Measurements from ENCODE around the gene FRMD4B.
"Not testable (repeated sequence)": the region's sequence is repeated elsewhere in the genome, so short reads cannot be mapped to it uniquely, and the experiment has no call there.

The FRMD4B gene

DNA sequence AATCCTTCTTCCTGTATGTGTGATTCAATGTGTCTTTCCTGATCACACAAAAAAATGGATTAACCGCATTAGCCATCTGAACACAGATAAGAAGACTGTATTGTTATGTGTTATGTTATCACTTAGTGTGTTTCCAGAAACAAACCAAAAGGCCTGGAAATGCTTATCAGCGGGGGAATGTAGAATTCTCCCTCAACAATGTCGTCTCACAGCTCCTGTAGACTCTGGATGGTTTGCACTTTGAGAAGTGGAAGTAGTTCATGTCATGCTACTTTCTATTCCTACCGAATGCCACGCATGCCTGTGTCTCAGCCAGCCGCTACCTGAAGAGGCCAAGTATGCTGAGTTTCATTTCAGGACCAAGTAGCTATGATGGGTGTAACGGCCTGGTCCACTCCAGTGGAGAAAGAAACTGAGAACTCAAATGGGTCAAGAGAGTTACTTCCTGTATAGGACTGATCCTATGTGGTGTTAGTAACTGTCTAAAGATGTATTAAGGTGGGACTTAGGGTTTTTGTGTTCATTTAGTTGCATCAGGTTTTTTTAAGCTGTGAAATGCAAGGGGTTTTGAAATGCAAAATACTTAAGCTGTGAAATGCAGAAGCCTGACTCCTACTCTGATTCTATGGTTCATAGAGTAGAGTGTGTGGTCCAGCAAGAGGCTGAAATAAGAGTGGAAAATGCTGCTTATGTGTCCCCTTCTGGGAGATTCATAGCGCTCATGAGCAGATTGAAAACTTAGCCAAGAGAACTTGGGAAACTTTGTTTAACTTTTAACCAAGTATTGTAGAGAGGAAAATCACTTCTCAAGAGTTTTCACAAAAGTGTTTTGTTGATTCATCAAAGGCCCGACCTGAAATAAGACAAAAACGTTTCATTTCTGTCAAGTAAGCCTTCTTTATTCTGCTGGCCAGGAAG is 145.0 kb downstream of the FRMD4B start:
- H3K9ac ChIP-seq (ENCODE audit: low read depth in 1 of 2, low read length in 2 of 2), result no peak overlapping the region
- peaks cover 5 to 10% of the 10 kb centered on the region in 2 donors for H3K4me1 ChIP-seq (ENCODE audit: control insufficient read depth in 2 of 2, insufficient read depth in 2 of 2, low read length in 2 of 2)
- peaks cover 0 to 4% of the 10 kb centered on the region in 2 donors for H3K36me3 ChIP-seq (ENCODE audit: control insufficient read depth in 2 of 2, insufficient read depth in 2 of 2, low read length in 2 of 2)
- H3K27me3 ChIP-seq (ENCODE audit: control insufficient read depth in 2 of 2, insufficient read depth in 2 of 2, low read length in 2 of 2), result no peaks in the 10 kb centered on the region
- H3K4me3 ChIP-seq (ENCODE audit: low read length in 2 of 2), result no peak overlapping the region
- H3K9me3 ChIP-seq (ENCODE audit: control insufficient read depth in 2 of 2, low read length in 2 of 2), result no peaks in the 10 kb centered on the region
- H3K27ac ChIP-seq (ENCODE audit: low read depth in 2 of 2, low read length in 2 of 2), result no peak overlapping the region

DNA sequence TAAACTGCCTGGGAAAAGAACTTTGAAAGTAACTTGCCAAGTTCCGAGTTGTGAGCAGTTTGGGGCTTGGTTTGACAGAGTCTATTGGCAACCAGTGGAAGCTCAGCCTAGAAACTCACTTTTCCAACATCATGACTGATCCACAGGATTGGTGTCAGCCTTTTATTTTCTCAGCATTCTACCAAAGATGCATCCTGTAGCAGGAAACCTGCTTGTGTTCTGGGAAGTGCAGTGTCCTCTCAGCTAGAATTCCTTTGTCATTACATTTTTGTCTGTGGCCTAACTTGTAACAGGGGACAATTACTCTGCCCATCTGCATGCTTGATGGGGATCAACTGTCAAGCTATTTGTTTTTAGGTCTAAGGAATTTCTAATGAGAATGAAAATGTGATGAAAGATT is 146.8 kb downstream of the FRMD4B start:
- Histone ChIP-seq H3K27me3 (ENCODE audit: control insufficient read depth in 2 of 2, insufficient read depth in 2 of 2, low read length in 2 of 2) (no peaks in the 10 kb centered on the region), H3K9ac (ENCODE audit: low read depth in 1 of 2, low read length in 2 of 2) (no peak overlapping the region), H3K4me1 (ENCODE audit: control insufficient read depth in 2 of 2, insufficient read depth in 2 of 2, low read length in 2 of 2) (peaks cover 7 to 12% of the 10 kb centered on the region in 2 donors), H3K9me3 (ENCODE audit: control insufficient read depth in 2 of 2, low read length in 2 of 2) (no peaks in the 10 kb centered on the region), H3K4me3 (ENCODE audit: low read length in 2 of 2) (no peak overlapping the region), H3K36me3 (ENCODE audit: control insufficient read depth in 2 of 2, insufficient read depth in 2 of 2, low read length in 2 of 2) (peaks cover 0 to 4% of the 10 kb centered on the region in 2 donors), H3K27ac (ENCODE audit: low read depth in 2 of 2, low read length in 2 of 2) (no peak overlapping the region)

DNA sequence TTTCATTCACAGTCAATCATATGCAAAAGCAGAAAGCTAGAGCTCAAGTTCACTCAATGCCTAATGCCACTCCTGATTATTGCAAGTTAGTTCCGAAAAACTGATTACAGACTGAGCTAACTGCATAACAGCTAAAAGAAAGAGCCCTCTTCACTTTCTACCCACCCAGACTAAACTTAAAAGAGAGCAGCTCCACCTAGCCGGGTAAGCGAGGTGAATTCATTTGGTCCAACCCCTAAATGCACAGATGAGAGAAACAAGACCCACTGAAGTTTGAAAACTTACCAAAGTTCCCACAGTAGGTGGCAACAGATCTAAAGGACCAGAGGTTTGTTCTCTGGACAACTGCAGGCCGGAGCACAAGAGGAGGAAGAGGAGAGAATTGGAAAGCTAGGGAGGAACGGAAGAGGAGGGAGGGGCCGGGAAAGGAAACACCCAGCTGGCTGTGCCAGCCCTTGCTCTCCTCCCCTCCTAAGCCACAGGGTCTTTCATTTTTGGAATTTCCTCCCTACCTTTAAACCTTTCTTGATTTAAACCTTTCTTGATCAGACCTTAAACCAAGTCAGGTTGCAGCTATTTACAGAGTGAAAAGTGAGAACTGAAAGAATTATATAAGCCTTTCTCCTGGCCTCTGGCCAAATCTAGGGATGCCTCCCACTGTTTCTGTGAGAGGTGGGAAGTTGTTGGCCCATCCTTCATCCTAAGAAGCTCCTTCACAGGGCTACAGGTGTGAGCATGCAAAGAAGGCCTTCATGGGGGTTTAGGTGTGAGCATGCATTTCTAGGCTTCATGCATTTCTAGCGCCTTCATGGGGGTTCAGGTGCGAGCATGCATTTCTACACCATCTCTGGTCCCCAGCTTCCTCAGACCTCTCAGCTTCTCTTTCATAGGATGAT is 148.8 kb downstream of the FRMD4B start:
- peak overlapping the region; percentile 57 to 71 for H3K4me3 ChIP-seq (ENCODE audit: low read length in 2 of 2)

DNA sequence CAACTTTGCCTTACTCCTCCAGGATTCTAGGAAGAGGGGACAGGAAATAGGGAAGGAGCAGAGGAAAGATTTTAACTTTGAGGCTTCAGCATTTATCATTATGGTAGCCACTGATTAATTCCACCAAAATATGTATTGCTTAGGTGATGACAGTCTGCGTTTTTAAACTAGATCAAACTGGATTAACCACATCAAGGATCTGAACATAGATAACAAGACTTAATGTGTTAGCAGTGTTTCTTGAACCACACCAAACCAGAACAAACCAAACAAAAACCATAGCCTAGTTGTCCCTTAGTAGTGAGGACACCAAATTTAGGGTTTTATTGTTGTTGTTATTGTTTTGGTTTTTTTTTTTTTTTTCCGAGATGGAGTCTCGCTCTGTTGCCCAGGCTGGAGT is 150.0 kb downstream of the FRMD4B start:
- H3K36me3 ChIP-seq (ENCODE audit: control insufficient read depth in 2 of 2, insufficient read depth in 2 of 2, low read length in 2 of 2), result peaks cover 3 to 5% of the 10 kb centered on the region in 2 donors
- H3K9ac ChIP-seq (ENCODE audit: low read depth in 1 of 2, low read length in 2 of 2), result peak overlapping the region in 1 of 2 donors; percentile 24
- no peaks in the 10 kb centered on the region for H3K27me3 ChIP-seq (ENCODE audit: control insufficient read depth in 2 of 2, insufficient read depth in 2 of 2, low read length in 2 of 2)
- no peak overlapping the region for H3K4me3 ChIP-seq (ENCODE audit: low read length in 2 of 2)
- H3K9me3 ChIP-seq (ENCODE audit: control insufficient read depth in 2 of 2, low read length in 2 of 2), result no peaks in the 10 kb centered on the region
- no peak overlapping the region for H3K27ac ChIP-seq (ENCODE audit: low read depth in 2 of 2, low read length in 2 of 2)
- peaks cover 4 to 18% of the 10 kb centered on the region in 2 donors for H3K4me1 ChIP-seq (ENCODE audit: control insufficient read depth in 2 of 2, insufficient read depth in 2 of 2, low read length in 2 of 2)

More for the DNA sequence above, 148.8 kb downstream of the FRMD4B start:
- Histone ChIP-seq H3K27me3 (ENCODE audit: control insufficient read depth in 2 of 2, insufficient read depth in 2 of 2, low read length in 2 of 2) (no peaks in the 10 kb centered on the region), H3K9me3 (ENCODE audit: control insufficient read depth in 2 of 2, low read length in 2 of 2) (no peaks in the 10 kb centered on the region), H3K36me3 (ENCODE audit: control insufficient read depth in 2 of 2, insufficient read depth in 2 of 2, low read length in 2 of 2) (peaks cover 2 to 4% of the 10 kb centered on the region in 2 donors), H3K9ac (ENCODE audit: low read depth in 1 of 2, low read length in 2 of 2) (peak overlapping the region; percentile 27 to 61), H3K27ac (ENCODE audit: low read depth in 2 of 2, low read length in 2 of 2) (peak overlapping the region; percentile 49 to 57), H3K4me1 (ENCODE audit: control insufficient read depth in 2 of 2, insufficient read depth in 2 of 2, low read length in 2 of 2) (peaks cover 4 to 12% of the 10 kb centered on the region in 2 donors)

DNA sequence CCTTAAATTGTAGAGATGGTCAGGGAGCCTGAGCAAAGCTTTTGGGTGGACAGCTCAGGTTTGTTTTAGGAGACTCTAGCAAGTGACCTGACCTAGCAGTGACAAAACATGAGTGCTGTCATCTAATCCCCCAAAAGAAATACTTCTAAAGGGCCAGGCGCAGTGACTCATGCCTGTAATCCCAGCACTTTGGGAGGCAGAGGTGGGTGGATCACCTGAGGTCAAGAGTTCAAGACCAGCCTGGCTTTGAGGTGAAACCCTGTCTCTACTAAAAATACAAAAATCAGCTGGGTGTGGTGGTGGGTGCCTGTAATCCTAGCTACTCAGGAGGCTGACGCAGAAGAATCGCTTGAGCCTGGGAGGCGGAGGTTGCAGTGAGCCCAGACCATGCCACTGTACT is 150.7 kb downstream of the FRMD4B start:
- H3K27ac ChIP-seq (ENCODE audit: low read depth in 2 of 2, low read length in 2 of 2); H3K4me3 ChIP-seq (ENCODE audit: low read length in 2 of 2); H3K36me3 ChIP-seq (ENCODE audit: control insufficient read depth in 2 of 2, insufficient read depth in 2 of 2, low read length in 2 of 2); H3K9ac ChIP-seq (ENCODE audit: low read depth in 1 of 2, low read length in 2 of 2); H3K27me3 ChIP-seq (ENCODE audit: control insufficient read depth in 2 of 2, insufficient read depth in 2 of 2, low read length in 2 of 2); H3K9me3 ChIP-seq (ENCODE audit: control insufficient read depth in 2 of 2, low read length in 2 of 2): not testable (repeated sequence)
- peaks cover 4 to 18% of the 10 kb centered on the region in 2 donors for H3K4me1 ChIP-seq (ENCODE audit: control insufficient read depth in 2 of 2, insufficient read depth in 2 of 2, low read length in 2 of 2)

DNA sequence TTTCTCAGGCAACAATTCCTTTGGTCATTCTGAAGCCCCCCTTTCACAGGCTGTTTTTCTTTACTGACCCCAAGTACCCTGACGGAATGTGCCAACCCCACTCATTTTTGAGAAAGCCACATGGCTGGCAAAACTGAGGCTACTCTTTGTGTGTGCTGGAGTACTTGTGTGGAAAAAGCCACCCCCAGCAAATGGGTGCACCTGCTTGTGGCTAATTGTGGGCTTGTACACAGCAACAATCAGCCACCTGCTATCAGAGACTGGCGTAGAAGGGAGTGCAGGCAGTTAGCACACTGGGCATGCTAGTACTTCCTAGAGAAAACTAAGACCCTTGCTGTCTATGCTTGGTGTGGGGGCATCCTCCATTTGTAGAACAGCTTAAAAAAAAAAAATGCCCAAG is 153.4 kb downstream of the FRMD4B start:
- Histone ChIP-seq H3K27ac (ENCODE audit: low read depth in 2 of 2, low read length in 2 of 2) (no peak overlapping the region), H3K27me3 (ENCODE audit: control insufficient read depth in 2 of 2, insufficient read depth in 2 of 2, low read length in 2 of 2) (no peaks in the 10 kb centered on the region), H3K9me3 (ENCODE audit: control insufficient read depth in 2 of 2, low read length in 2 of 2) (no peaks in the 10 kb centered on the region), H3K4me3 (ENCODE audit: low read length in 2 of 2) (no peak overlapping the region), H3K9ac (ENCODE audit: low read depth in 1 of 2, low read length in 2 of 2) (no peak overlapping the region), H3K36me3 (ENCODE audit: control insufficient read depth in 2 of 2, insufficient read depth in 2 of 2, low read length in 2 of 2) (peaks cover 0 to 5% of the 10 kb centered on the region in 2 donors), H3K4me1 (ENCODE audit: control insufficient read depth in 2 of 2, insufficient read depth in 2 of 2, low read length in 2 of 2) (peaks cover 3 to 18% of the 10 kb centered on the region in 2 donors)

DNA sequence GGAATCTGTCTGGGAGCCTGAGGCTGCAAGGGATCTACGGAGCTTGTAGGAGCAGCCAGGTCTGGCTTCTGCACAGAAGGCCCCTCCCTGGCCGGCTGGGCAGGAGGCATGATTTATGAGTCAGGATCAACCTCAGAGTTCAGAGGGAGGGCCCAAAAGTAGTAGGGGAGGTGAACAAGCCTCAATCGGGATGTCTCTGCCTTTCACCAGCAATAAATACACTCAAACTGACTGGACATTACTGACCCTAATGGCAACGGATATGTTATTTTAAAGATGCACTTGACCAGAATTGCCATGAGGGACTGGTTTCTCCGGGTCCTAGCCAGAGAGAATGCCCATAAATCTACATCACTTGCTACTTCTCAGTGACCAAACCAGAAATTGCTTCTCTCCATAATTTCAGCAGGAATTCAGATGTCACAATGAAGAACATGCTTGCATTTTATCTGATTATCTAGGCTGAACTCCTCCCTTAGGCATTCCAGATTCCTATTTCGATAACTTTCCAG is 153.9 kb downstream of the FRMD4B start:
- Histone ChIP-seq H3K4me1 (ENCODE audit: control insufficient read depth in 2 of 2, insufficient read depth in 2 of 2, low read length in 2 of 2) (peaks cover 2 to 13% of the 10 kb centered on the region in 2 donors), H3K36me3 (ENCODE audit: control insufficient read depth in 2 of 2, insufficient read depth in 2 of 2, low read length in 2 of 2) (peaks cover 0 to 5% of the 10 kb centered on the region in 2 donors), H3K4me3 (ENCODE audit: low read length in 2 of 2) (no peak overlapping the region), H3K27me3 (ENCODE audit: control insufficient read depth in 2 of 2, insufficient read depth in 2 of 2, low read length in 2 of 2) (no peaks in the 10 kb centered on the region), H3K9me3 (ENCODE audit: control insufficient read depth in 2 of 2, low read length in 2 of 2) (no peaks in the 10 kb centered on the region), H3K9ac (ENCODE audit: low read depth in 1 of 2, low read length in 2 of 2) (no peak overlapping the region), H3K27ac (ENCODE audit: low read depth in 2 of 2, low read length in 2 of 2) (no peak overlapping the region)

DNA sequence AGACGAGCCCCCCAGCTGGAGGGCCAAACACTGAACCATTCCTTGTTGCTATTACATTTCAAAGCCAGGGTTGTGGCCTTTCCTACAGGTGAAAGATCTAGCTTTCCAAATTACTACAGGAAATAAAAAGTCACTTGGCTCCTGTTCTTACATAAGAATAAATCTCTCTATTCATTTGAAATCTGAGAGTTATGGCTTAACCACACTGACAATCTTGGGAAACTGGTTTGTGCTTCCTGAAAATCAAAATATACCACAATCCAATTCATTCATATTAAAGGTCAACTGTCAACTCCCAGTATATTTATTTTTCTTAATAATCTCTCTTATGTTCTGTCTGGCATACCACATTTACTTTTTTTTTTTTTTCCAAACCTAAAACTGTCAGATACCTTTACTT is 159.8 kb downstream of the FRMD4B start:
- Histone ChIP-seq H3K4me3 (ENCODE audit: low read length in 2 of 2) (no peak overlapping the region), H3K4me1 (ENCODE audit: control insufficient read depth in 2 of 2, insufficient read depth in 2 of 2, low read length in 2 of 2) (peaks cover 0 to 3% of the 10 kb centered on the region in 2 donors), H3K36me3 (ENCODE audit: control insufficient read depth in 2 of 2, insufficient read depth in 2 of 2, low read length in 2 of 2) (peaks cover under 1 to 2% of the 10 kb centered on the region in 2 donors), H3K9ac (ENCODE audit: low read depth in 1 of 2, low read length in 2 of 2) (no peak overlapping the region), H3K9me3 (ENCODE audit: control insufficient read depth in 2 of 2, low read length in 2 of 2) (no peaks in the 10 kb centered on the region), H3K27me3 (ENCODE audit: control insufficient read depth in 2 of 2, insufficient read depth in 2 of 2, low read length in 2 of 2) (no peaks in the 10 kb centered on the region), H3K27ac (ENCODE audit: low read depth in 2 of 2, low read length in 2 of 2) (no peak overlapping the region)

DNA sequence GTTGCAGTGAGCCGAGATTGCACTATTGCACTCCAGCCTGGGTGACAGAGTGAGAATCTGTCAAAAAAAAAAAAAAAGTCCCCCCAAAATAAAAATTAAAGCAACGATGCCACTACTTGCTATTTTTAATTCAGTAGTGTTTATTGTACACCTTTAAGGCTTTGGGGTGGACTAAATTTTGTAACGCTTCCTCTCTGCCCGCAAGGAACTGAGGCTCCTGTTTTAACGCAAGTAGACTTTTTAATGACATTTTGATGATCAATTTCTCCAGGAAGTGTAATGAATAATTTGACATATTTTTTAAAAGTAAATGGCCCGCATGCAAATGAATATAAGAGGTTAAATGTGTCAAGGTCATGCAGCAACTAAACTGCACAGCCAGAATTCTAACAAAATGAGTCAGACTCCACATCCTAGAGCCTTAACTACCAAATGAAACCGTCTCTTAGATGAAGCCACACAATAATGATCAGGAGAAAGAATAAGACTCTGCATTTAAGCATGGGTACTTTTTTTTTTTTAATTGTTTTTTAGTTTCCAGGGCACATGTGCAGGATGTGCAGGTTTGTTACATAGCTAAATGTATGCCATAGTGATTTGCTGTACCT is 166.7 kb downstream of the FRMD4B start:
- Histone ChIP-seq H3K9ac (ENCODE audit: low read depth in 1 of 2, low read length in 2 of 2) (no peak overlapping the region), H3K4me1 (ENCODE audit: control insufficient read depth in 2 of 2, insufficient read depth in 2 of 2, low read length in 2 of 2) (no peaks in the 10 kb centered on the region), H3K27me3 (ENCODE audit: control insufficient read depth in 2 of 2, insufficient read depth in 2 of 2, low read length in 2 of 2) (no peaks in the 10 kb centered on the region), H3K36me3 (ENCODE audit: control insufficient read depth in 2 of 2, insufficient read depth in 2 of 2, low read length in 2 of 2) (peaks cover 11 to 18% of the 10 kb centered on the region in 2 donors), H3K4me3 (ENCODE audit: low read length in 2 of 2) (no peak overlapping the region), H3K9me3 (ENCODE audit: control insufficient read depth in 2 of 2, low read length in 2 of 2) (no peaks in the 10 kb centered on the region), H3K27ac (ENCODE audit: low read depth in 2 of 2, low read length in 2 of 2) (no peak overlapping the region)

Data from mucosa of rectum (tissue), 2 donors.